ENCODE results near the gene ZAR1.

ZAR1 gene

GRCh38 chr4:48490680-48491513 is 845 bp downstream of the ZAR1 start:
- DNase-seq = no peak

GRCh38 chr4:48491514-48492176 is 1.6 kb downstream of the ZAR1 start:
- DNase-seq = no peak

- no peak for DNase-seq
Measured at GRCh38 chr4:48493452-48494100, 3.5 kb downstream of the ZAR1 start.

GRCh38 chr4:48495941-48496340 is 5.9 kb downstream of the ZAR1 start:
- no peak for DNase-seq

- DNase-seq = no peak
Measured at GRCh38 chr4:48498895-48499294, 8.8 kb downstream of the ZAR1 start.

GRCh38 chr4:48499551-48500066 is 9.6 kb downstream of the ZAR1 start:
- DNase-seq = no peak

- DNase-seq = no peak
Measured at GRCh38 chr4:48503233-48504025, 13.4 kb downstream of the ZAR1 start.

- DNase-seq = no peak
Measured at GRCh38 chr4:48504026-48504330, 13.9 kb downstream of the ZAR1 start.

GRCh38 chr4:48504352-48504751 is 14.3 kb downstream of the ZAR1 start:
- no peak for DNase-seq

GRCh38 chr4:48506716-48507115 is 16.7 kb downstream of the ZAR1 start:
- no peak for DNase-seq

GRCh38 chr4:48509543-48509942 is 19.5 kb downstream of the ZAR1 start:
- no peak for DNase-seq

- DNase-seq = no peak
Measured at GRCh38 chr4:48518143-48518542, 28.1 kb downstream of the ZAR1 start.

- DNase-seq = no peak
Measured at GRCh38 chr4:48526406-48526805, 36.4 kb downstream of the ZAR1 start.

- no peak for DNase-seq
Measured at GRCh38 chr4:48538358-48538757, 48.3 kb downstream of the ZAR1 start.

- DNase-seq = no peak
Measured at GRCh38 chr4:48539597-48539996, 49.5 kb downstream of the ZAR1 start.

- DNase-seq = no peak
Measured at GRCh38 chr4:48542888-48543287, 52.8 kb downstream of the ZAR1 start.

- no peak for DNase-seq
Measured at GRCh38 chr4:48543796-48544195, 53.7 kb downstream of the ZAR1 start.

Measured in NCI-H524 treated with DMSO at 0.1 percent for 48 hours (cell line).